Retinal pigment epithelial cell (primary cell): ENCODE measurements around the gene LRRC72.

ENCODE experiments used
- DNase-seq: peaks from one replicate; pipeline ENCODE4 v3.0.0-alpha.2; 2010; ENCODE audit warnings: low read depth
- H3K4me3 ChIP-seq: 2 replicates; pipeline ENCODE4 v1.5.1; 2011; ENCODE audit warnings: mild to moderate bottlenecking, low read length, control low read depth, moderate library complexity
- TF ChIP-seq, protein P1 (sequence below): conservative IDR thresholded peaks from 2 replicates; pipeline ENCODE4 v1.5.1; 2011; ENCODE audit warnings: low read depth, low read length, control low read depth, inconsistent platforms

LRRC72 gene

DNA sequence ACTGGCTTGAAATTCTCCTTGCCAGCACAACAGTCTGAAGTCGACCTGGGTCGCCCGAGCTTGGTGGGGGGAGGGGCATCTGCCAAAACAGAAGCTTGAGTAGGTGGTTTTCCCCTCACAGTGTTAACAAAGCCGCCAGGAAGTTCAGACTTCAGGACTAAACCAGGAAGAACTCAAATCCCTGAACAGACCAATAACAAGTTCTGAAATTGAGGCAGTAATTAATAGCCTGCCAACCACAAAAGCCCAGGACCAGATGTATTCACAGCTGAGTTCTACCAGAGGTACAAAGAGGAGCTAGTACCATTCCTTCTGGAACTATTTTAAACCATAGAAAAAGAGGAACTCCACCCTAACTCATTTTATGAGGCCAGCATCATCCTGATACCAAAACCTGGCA, 45.3 kb downstream of the LRRC72 start:
- H3K4me3 ChIP-seq: no peak overlapping the region
- no peak for DNase-seq
- TF ChIP-seq, protein P1, sequence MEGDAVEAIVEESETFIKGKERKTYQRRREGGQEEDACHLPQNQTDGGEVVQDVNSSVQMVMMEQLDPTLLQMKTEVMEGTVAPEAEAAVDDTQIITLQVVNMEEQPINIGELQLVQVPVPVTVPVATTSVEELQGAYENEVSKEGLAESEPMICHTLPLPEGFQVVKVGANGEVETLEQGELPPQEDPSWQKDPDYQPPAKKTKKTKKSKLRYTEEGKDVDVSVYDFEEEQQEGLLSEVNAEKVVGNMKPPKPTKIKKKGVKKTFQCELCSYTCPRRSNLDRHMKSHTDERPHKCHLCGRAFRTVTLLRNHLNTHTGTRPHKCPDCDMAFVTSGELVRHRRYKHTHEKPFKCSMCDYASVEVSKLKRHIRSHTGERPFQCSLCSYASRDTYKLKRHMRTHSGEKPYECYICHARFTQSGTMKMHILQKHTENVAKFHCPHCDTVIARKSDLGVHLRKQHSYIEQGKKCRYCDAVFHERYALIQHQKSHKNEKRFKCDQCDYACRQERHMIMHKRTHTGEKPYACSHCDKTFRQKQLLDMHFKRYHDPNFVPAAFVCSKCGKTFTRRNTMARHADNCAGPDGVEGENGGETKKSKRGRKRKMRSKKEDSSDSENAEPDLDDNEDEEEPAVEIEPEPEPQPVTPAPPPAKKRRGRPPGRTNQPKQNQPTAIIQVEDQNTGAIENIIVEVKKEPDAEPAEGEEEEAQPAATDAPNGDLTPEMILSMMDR: no peak

DNA sequence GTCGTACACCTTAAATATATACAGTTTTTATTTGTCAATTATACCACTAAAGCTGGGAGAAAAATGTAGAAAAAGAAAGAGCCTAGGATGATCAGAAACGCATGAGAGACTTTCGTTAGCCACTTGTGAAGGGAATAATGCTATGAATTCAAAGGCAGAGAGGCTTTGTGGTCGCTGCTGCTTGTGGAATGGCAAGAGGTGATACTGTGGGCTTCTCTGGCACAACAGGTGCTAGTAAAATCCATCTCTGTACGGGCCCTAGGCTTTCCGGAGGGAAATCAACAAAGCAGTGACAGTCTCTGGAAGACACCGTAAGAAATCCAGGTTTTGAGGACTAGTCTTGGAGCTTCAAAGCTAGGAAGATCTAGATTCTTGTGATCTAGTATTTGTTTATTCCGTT, 52.6 kb downstream of the LRRC72 start:
- no peak for DNase-seq
- TF ChIP-seq, protein P1: no peak
- no peak overlapping the region for H3K4me3 ChIP-seq

DNA sequence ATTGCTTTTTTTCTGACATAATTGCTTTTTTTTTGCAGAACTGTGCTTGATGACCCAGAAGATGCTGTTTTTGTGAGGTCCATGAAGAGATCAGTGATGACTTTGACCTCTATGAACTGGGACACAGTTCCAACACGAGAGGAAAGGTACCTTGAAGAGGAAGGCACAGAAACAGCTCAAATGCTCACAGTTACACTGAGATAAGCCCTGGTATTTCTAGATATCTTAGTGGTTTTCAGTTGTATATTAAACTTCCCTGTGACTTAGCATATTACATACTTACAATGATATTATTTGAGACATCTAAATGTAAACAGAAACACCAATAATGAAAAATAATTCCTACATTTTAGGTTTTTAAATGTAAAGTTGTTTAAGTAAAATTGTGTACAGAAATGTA, 54.7 kb downstream of the LRRC72 start:
- TF ChIP-seq, protein P1: no peak
- H3K4me3 ChIP-seq: no peak overlapping the region
- no peak for DNase-seq

DNA sequence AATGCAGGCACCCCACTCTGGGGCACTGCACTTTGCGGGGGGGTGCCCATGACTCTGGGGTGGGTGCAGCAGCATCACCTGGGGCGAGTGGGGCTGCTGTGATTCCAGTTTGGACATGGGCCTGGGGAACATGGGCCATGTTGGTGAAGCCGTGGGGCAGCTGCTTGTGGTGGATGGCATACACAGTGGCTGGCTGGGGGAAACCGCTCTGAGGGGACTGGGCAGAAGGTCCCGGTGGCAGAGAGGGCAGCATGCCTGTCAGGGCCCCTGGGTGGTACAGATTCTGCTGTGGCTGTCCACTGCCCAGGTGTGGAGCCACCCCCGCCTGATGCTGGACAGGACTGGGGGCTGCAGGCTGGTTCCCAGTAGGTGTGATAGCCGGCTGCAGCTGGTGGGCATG, 57.2 kb downstream of the LRRC72 start:
- no peak overlapping the region for H3K4me3 ChIP-seq
- TF ChIP-seq, protein P1: no peak
- no peak for DNase-seq

DNA sequence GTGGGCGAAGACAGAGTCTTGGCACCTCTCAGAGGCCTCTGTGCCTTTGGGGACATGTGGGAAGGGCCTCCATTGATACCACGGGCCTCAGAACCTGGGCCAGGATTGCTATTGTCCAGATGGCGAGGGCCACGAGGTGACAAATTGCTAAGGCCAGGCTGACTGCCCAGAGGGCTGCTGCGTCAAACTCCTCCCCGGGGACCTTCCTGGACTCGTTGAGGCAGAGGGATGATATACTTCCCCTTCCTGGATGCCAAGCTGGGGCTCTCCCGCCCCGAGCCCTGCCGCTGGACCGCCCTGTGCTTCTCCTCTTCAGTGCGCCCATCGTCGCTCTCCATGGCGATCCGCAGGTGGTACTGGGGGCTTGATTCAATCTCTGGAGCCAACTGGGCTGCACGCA, 58.9 kb downstream of the LRRC72 start:
- H3K4me3 ChIP-seq: no peak overlapping the region
- TF ChIP-seq, protein P1: no peak
- no peak for DNase-seq

DNA sequence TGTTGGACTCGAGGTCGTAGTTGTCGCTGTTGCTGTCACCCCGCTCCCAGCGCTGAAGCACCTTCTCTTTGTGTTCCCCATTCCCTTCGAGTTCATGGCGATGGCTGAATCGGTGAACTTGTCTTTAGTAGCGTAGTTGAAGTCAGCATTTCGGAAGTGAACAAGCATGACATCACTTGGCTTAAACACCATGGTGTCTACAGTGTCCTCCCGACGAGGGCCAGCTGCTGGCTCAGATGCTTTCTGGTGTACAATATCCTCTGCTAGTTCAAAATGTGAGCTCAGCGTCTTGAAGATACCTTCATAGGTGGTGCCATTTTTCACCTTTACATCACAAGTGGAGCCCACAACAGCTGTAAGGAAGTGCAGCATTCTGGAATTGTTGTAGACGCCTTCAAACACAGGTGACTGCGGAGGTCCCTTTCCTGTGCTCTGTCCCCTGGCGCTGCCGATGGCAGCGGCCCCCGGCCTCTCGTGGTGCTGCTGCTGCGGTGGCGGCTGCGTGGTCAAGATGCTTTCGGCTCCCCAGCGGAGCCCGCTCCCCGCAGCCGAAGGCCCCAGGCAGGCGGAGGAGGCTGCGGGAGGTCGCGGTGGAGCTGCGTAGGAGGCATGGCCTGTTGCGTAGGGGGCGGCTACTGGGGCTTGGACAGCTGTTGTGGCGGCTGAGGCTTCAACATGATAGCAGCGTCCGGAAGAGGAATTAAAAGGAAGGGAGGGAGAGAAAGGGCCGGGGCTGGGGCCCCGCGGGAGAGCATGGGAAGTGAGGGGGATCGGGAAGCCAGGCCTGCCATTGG, 59.7 kb downstream of the LRRC72 start:
- TF ChIP-seq, protein P1: no peak
- no peak overlapping the region for H3K4me3 ChIP-seq
- DNase-seq: no peak

DNA sequence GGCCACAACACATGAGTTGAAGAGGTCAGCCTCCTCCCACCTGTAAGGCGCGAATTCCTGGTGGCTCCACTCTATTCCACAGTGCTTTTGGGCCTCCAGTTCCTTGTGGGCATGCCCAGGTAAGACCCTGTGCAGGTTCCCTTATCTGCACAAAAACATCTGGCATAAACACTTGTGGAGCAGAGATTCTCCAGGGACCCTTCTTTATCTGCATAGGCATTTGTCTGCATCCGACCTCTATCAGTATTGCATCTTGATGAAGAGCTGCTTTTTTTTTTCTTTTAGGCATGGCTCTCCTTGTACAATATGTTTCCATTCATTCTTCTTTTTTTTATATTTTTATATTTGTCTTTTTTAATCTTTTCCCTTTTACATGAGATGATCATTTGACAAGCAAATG, 60.5 kb downstream of the LRRC72 start:
- no peak overlapping the region for H3K4me3 ChIP-seq
- TF ChIP-seq, protein P1: no peak
- DNase-seq: no peak
